CD4-positive, alpha-beta T cell (primary cell): ENCODE measurements around the gene KLRF1. TPM values are rescaled to one million over a fixed set of nuclear protein-coding genes. Genes with fewer than 3 reads are reported as not detected.
A peak's percentile ranks its signal among the peaks of the same experiment; 100 is the strongest.

Experiments used
- ATAC-seq: fragments of 200-7000 bp; cut with Tn5 transposase; one replicate; pipeline ENCODE4 v1.10.0; 2022; ENCODE audit warnings: mild to moderate bottlenecking; ENCODE audit not compliant: poor library complexity
- CTCF ChIA-PET: fragments of 350-600 bp; sonication (Branson Sonifier 250); formaldehyde crosslinking; loops from one replicate; lab custom pipeline; 2021; ENCODE audit warnings: antibody characterized with exemption, inconsistent platforms; lab: Charles Lee
- POLR2A ChIA-PET: fragments of 350-600 bp; sonication (Branson Sonifier 250); formaldehyde crosslinking; loops from one replicate; lab custom pipeline; 2021; ENCODE audit warnings: antibody characterized with exemption, inconsistent platforms; lab: Charles Lee
- DNase-seq, 14 experiments: peaks; one replicate each; pipeline ENCODE4 v3.0.0-alpha.2; 2013 to 2020; ENCODE audit warnings: mixed read lengths in 2 of 14
- H3K27ac ChIP-seq, 2 donors: one replicate each; pipeline versions ENCODE4 v1.5.1 to v1.7.0; 2013; ENCODE audit warnings: low read length in 2 of 2, low read depth in 1 of 2, mild to moderate bottlenecking in 1 of 2
- H3K27me3 ChIP-seq, 2 experiments: 1 replicate in 1 of 2; 2 replicates in 1 of 2; pipeline versions ENCODE4 v1.6.1 to v1.7.0; 2013; ENCODE audit warnings: low read length in 2 of 2, control low read depth in 1 of 2, mild to moderate bottlenecking in 1 of 2, moderate library complexity in 1 of 2; ENCODE audit not compliant: insufficient read depth in 2 of 2, control insufficient read depth in 1 of 2
- H3K36me3 ChIP-seq: one replicate; pipeline ENCODE4 v1.6.1; 2013; ENCODE audit warnings: low read length, control low read depth; ENCODE audit not compliant: insufficient read depth
- H3K4me1 ChIP-seq: one replicate; pipeline ENCODE4 v1.6.1; 2013; ENCODE audit warnings: low read length, control low read depth; ENCODE audit not compliant: insufficient read depth
- H3K4me3 ChIP-seq: one replicate; pipeline ENCODE4 v1.5.1; 2013; ENCODE audit warnings: mild to moderate bottlenecking, low read length, moderate library complexity
- H3K9me3 ChIP-seq, 2 experiments: 1 replicate in 1 of 2; 2 replicates in 1 of 2; pipeline versions ENCODE4 v1.6.1 to v1.7.0; 2013; ENCODE audit warnings: low read length in 2 of 2, mild to moderate bottlenecking in 2 of 2, control low read depth in 1 of 2, moderate library complexity in 1 of 2; ENCODE audit not compliant: control insufficient read depth in 1 of 2, insufficient read depth in 1 of 2
- H3K27ac Mint-ChIP-seq: one replicate; pipeline ENCODE4 v1.8.0; 2020; ENCODE audit warnings: mixed read lengths
- H3K27me3 Mint-ChIP-seq: one replicate; pipeline ENCODE4 v1.8.0; 2021; ENCODE audit warnings: mixed read lengths
- H3K36me3 Mint-ChIP-seq: one replicate; pipeline ENCODE4 v1.8.0; 2021; ENCODE audit warnings: low read depth, mixed read lengths
- H3K4me1 Mint-ChIP-seq: one replicate; pipeline ENCODE4 v1.8.0; 2021; ENCODE audit warnings: low read depth, mixed read lengths
- H3K4me3 Mint-ChIP-seq: one replicate; pipeline ENCODE4 v1.8.0; 2020; ENCODE audit warnings: mild to moderate bottlenecking, mixed read lengths
- H3K9me3 Mint-ChIP-seq: one replicate; pipeline ENCODE4 v1.8.0; 2020; ENCODE audit warnings: mixed read lengths
- intact Hi-C, 2 experiments: fragments of 100-400 bp; cut with DNase I in 1 of 2; cut with micrococcal nuclease in 1 of 2; formaldehyde crosslinking; loops; one replicate each; pipeline versions ENCODE4 v1.15.1 to v1.9.0; 2023 to 2025; cut with DNase I, micrococcal nuclease
- polyA plus RNA-seq, 2 donors: library from polyadenylated mRNA; unstranded; fragments of 120-200 nt; gene quantifications; one replicate each; pipeline ENCODE4 v1.2.1, GENCODE V29; 2013
- total RNA-seq, 174 experiments: library from RNA in 2 of 174; stranded (reverse) in 2 of 174; gene quantifications; one replicate each; pipeline ENCODE4 v1.2.3 and lab custom pipeline; 2021 to 2026
- TF ChIP-seq, protein P1 (sequence below): fragments of 200-600 bp; IDR thresholded peaks from one replicate; pipeline ENCODE4 v1.8.0; 2022; ENCODE audit warnings: antibody characterized with exemption, mild to moderate bottlenecking

The KLRF1 gene, protein sequence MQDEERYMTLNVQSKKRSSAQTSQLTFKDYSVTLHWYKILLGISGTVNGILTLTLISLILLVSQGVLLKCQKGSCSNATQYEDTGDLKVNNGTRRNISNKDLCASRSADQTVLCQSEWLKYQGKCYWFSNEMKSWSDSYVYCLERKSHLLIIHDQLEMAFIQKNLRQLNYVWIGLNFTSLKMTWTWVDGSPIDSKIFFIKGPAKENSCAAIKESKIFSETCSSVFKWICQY
- total RNA-seq (under 1 TPM in 1 of 2 experiments, not detected in 1; 0.44 TPM), total RNA-seq (lab: John Stamatoyannopoulos, UW) (0 to 10.5 (median 0.23) reads per million in 172 experiments)
- 3.9 TPM for polyA plus RNA-seq (2013, experiment 1 of 2)
- polyA plus RNA-seq (2013, experiment 2 of 2): 2.3 TPM

DNA sequence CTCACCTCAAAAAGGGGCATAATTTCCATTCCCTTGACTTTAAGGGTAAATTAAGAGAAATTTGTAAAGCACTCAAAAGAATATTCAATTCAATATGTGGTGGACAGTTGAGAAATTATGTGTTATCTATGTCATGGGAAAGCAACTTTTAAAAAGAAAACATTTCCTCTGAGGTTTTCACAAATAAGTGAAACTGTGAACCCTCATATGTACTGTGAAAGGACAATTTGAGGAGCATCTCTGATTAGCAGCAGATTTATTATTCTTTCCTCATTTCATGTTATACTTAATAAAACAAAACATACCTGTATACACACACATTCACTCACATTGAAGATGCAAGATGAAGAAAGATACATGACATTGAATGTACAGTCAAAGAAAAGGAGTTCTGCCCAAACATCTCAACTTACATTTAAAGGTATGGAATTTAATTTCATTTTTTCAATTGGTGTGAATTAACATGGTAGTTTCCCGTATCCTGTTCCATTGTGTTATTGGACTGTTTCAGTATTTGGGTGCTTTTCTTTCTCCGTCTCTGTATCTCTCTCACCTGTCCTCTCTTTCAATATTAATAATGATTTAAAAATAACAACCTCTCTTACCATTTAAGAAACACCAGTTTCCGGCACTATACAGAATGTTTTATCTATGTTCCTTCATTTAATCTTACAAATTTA, at the start of gene KLRF1:
Gene KLRF1 (plus strand): TSS at position 273 of the 680 bp plus-strand sequence. CDS start 64 bp downstream, at position 337.
- ChIA-PET CTCF (no interaction called here), POLR2A (no interaction called here)
- TF ChIP-seq, protein P1, sequence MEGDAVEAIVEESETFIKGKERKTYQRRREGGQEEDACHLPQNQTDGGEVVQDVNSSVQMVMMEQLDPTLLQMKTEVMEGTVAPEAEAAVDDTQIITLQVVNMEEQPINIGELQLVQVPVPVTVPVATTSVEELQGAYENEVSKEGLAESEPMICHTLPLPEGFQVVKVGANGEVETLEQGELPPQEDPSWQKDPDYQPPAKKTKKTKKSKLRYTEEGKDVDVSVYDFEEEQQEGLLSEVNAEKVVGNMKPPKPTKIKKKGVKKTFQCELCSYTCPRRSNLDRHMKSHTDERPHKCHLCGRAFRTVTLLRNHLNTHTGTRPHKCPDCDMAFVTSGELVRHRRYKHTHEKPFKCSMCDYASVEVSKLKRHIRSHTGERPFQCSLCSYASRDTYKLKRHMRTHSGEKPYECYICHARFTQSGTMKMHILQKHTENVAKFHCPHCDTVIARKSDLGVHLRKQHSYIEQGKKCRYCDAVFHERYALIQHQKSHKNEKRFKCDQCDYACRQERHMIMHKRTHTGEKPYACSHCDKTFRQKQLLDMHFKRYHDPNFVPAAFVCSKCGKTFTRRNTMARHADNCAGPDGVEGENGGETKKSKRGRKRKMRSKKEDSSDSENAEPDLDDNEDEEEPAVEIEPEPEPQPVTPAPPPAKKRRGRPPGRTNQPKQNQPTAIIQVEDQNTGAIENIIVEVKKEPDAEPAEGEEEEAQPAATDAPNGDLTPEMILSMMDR: no peak
- no peak within 1 kb of the TSS for H3K27ac ChIP-seq
- no peaks in the 10 kb centered on the region for H3K4me1 ChIP-seq
- Mint-ChIP-seq H3K4me1 (no peaks in the 10 kb centered on the region), H3K27ac (no peak within 1 kb of the TSS), H3K4me3 (no peak within 1 kb of the TSS), H3K36me3 (no peaks in the 10 kb centered on the region), H3K9me3 (no peaks in the 10 kb centered on the region), H3K27me3 (no peaks in the 10 kb centered on the region)
- H3K9me3 ChIP-seq: no peaks in the 10 kb centered on the region
- H3K27me3 ChIP-seq: no peaks in the 10 kb centered on the region
- DNase-seq (peak in 1 of 14 experiments; percentile 48), ATAC-seq (no peak)
- intact Hi-C loops: no loop called here
- H3K36me3 ChIP-seq: no peaks in the 10 kb centered on the region
- no peak within 1 kb of the TSS for H3K4me3 ChIP-seq

DNA sequence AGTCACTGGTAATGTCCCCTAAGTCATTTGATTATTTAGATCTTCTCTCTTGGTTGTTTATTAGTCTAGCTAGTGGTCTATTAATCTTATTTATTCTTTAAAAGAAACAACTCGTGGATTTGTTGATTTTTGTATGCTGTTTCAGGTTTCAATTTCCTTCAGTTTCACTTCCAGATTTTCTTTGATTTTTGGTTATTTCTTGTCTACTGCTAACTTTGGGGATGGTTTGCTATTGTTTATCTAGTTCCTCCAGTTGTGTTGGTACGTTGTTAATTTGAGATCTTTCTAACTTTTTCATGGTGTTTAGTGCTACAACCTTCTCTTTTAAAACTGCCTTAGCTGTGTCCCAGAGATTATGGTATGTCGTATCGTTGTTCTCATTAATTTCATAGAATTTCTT, 48.1 kb upstream of the KLRF1 start:
- Mint-ChIP-seq H3K9me3 (peaks cover 2% of the 10 kb centered on the region), H3K36me3 (no peaks in the 10 kb centered on the region), H3K4me1 (peaks cover 65% of the 10 kb centered on the region), H3K27ac (no peak overlapping the region), H3K27me3 (no peaks in the 10 kb centered on the region), H3K4me3 (no peak overlapping the region)
- intact Hi-C loops: loop anchor here in 1 of 2 experiments (2.0 kb wide), 1 partner anchor 14 kb away; no protein-coding TSS in a partner anchor
- Histone ChIP-seq H3K27ac (no peak overlapping the region), H3K36me3 (no peaks in the 10 kb centered on the region), H3K27me3 (no peaks in the 10 kb centered on the region), H3K9me3 (no peaks in the 10 kb centered on the region), H3K4me1 (peaks cover 29% of the 10 kb centered on the region), H3K4me3 (no peak overlapping the region)
- no peak for ATAC-seq
- ChIA-PET POLR2A (no interaction called here), CTCF (interaction anchor here (0.9 to 1.6 kb wide), 2 partner anchors 12 to 71 kb away, joined by 3 read pairs; no protein-coding TSS in a partner anchor)
- TF ChIP-seq, protein P1: no peak
- DNase-seq: no peak

DNA sequence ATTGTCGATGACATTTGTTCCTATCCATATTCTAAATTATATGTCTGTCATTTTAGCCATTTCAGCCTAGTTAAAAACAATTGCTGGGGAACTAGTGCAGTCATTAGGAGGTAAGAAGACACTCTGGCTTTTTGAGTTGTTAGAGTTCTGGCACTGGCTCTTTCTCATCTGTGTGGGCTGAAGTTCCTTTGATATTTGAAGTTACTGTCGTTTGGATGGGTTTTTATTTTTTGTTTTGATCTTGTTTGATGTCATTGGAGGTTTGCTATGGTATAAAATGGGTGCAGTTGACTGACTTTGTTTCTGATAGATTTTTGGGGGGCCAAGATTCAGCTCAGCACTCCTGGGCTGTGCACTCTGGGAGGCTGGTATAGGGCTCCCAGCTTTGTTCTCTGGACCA, 45.9 kb upstream of the KLRF1 start:
- Mint-ChIP-seq H3K36me3 (no peaks in the 10 kb centered on the region), H3K4me1 (peaks cover 50% of the 10 kb centered on the region), H3K27me3 (no peaks in the 10 kb centered on the region), H3K4me3 (peak overlapping the region; percentile 18), H3K9me3 (peaks cover 2% of the 10 kb centered on the region), H3K27ac (no peak overlapping the region)
- peaks cover 13% of the 10 kb centered on the region for H3K4me1 ChIP-seq
- H3K36me3 ChIP-seq: no peaks in the 10 kb centered on the region
- H3K4me3 ChIP-seq: no peak overlapping the region
- intact Hi-C loops: no loop called here
- DNase-seq (no peak), ATAC-seq (no peak)
- ChIA-PET CTCF (interaction anchor here (1.3 to 1.4 kb wide), 2 partner anchors 31 to 38 kb away, joined by 3 to 5 read pairs; no protein-coding TSS in a partner anchor), POLR2A (interaction anchor here (0.6 to 1.5 kb wide), 7 partner anchors 8 to 30 kb away, joined by 3 to 5 read pairs (median 3); partner anchors contain the start of gene CD69)
- H3K27ac ChIP-seq: no peak overlapping the region
- H3K27me3 ChIP-seq: no peaks in the 10 kb centered on the region
- H3K9me3 ChIP-seq: no peaks in the 10 kb centered on the region
- TF ChIP-seq, protein P1: no peak
